Neural progenitor cell (in vitro differentiated cells): ENCODE data around the gene KRTAP9-7. TPM values are rescaled to one million over a fixed set of nuclear protein-coding genes. Genes with fewer than 3 reads are reported as not detected.

Experiments used
- DNase-seq: peaks from one replicate; pipeline ENCODE4 v3.0.0-alpha.2; 2016; ENCODE audit warnings: low spot score
- H2AFZ ChIP-seq: fragments of 200-600 bp; sonication (generic); replicated peaks from 2 replicates; pipeline ENCODE4 v1.6.1; 2016; ENCODE audit warnings: antibody characterized with exemption
- H3F3A ChIP-seq: fragments of 200-600 bp; sonication (generic); 2 replicates; pipeline ENCODE4 v1.6.1; 2016; ENCODE audit warnings: antibody characterized with exemption, low read depth
- H3K27ac ChIP-seq: fragments of 200-600 bp; sonication (generic); 2 replicates; pipeline ENCODE4 v1.5.1; 2016; ENCODE audit warnings: mild to moderate bottlenecking
- H3K27me3 ChIP-seq: fragments of 200-600 bp; sonication (generic); 2 replicates; pipeline ENCODE4 v1.6.1; 2016; ENCODE audit warnings: mild to moderate bottlenecking, moderate library complexity
- H3K36me3 ChIP-seq: fragments of 200-600 bp; sonication (generic); 2 replicates; pipeline ENCODE4 v1.5.1; 2016
- H3K4me1 ChIP-seq: fragments of 200-600 bp; sonication (generic); 2 replicates; pipeline ENCODE4 v1.6.1; 2016; ENCODE audit warnings: mixed run types
- H3K4me2 ChIP-seq: fragments of 200-600 bp; sonication (generic); 2 replicates; pipeline ENCODE4 v1.6.1; 2016
- H3K4me3 ChIP-seq: fragments of 200-600 bp; sonication (generic); 2 replicates; pipeline ENCODE4 v1.5.1; 2016
- H3K79me2 ChIP-seq: fragments of 200-600 bp; sonication (generic); 2 replicates; pipeline ENCODE4 v1.6.1; 2016; ENCODE audit warnings: low read depth
- H3K9ac ChIP-seq: fragments of 200-600 bp; sonication (generic); 2 replicates; pipeline ENCODE4 v1.6.1; 2016
- H3K9me3 ChIP-seq: fragments of 200-600 bp; sonication (generic); 2 replicates; pipeline ENCODE4 v1.5.1; 2016; ENCODE audit warnings: low read depth
- H4K20me1 ChIP-seq: fragments of 200-600 bp; sonication (generic); 2 replicates; pipeline ENCODE4 v1.6.1; 2016; ENCODE audit warnings: low read depth
- H3K27ac Mint-ChIP-seq: 3 replicates; pipeline ENCODE4 v1.8.0; 2021; ENCODE audit warnings: mixed read lengths
- H3K27me3 Mint-ChIP-seq: 2 replicates; pipeline ENCODE4 v1.8.0; 2022; ENCODE audit warnings: low read depth, mild to moderate bottlenecking, inconsistent platforms, moderate library complexity, mixed read lengths; ENCODE audit not compliant: insufficient read depth
- H3K36me3 Mint-ChIP-seq: 3 replicates; pipeline ENCODE4 v1.8.0; 2021; ENCODE audit warnings: mixed read lengths
- H3K4me1 Mint-ChIP-seq: 3 replicates; pipeline ENCODE4 v1.8.0; 2021; ENCODE audit warnings: mixed read lengths
- H3K4me3 Mint-ChIP-seq: 3 replicates; pipeline ENCODE4 v1.8.0; 2021; ENCODE audit warnings: mild to moderate bottlenecking, moderate library complexity, mixed read lengths
- H3K9me3 Mint-ChIP-seq: 3 replicates; pipeline ENCODE4 v1.8.0; 2020; ENCODE audit warnings: mixed read lengths
- EZH2 ChIP-seq: fragments of 200-600 bp; sonication (generic); IDR thresholded peaks from 2 replicates; pipeline ENCODE4 v1.6.1; 2017; ENCODE audit warnings: antibody characterized with exemption, mild to moderate bottlenecking, moderate library complexity
- EZH2phosphoT487 ChIP-seq: fragments of 200-600 bp; sonication (generic); IDR thresholded peaks from 2 replicates; pipeline ENCODE4 v1.6.1; 2017; ENCODE audit warnings: antibody characterized with exemption
- total RNA-seq: library from RNA; depleted of rRNA; stranded (reverse); fragments of >200 nt; gene quantifications from 2 replicates; pipeline ENCODE4 v1.2.3, GENCODE V29; 2015; ENCODE audit warnings: low replicate concordance
- TF ChIP-seq, protein P1 (sequence below): fragments of 200-600 bp; sonication (generic); IDR thresholded peaks from 2 replicates; pipeline ENCODE4 v1.5.1; 2017; ENCODE audit warnings: antibody characterized with exemption, mild to moderate bottlenecking

KRTAP9-7 gene
- total RNA-seq, 1 donor from 2014 or later: not detected

DNA sequence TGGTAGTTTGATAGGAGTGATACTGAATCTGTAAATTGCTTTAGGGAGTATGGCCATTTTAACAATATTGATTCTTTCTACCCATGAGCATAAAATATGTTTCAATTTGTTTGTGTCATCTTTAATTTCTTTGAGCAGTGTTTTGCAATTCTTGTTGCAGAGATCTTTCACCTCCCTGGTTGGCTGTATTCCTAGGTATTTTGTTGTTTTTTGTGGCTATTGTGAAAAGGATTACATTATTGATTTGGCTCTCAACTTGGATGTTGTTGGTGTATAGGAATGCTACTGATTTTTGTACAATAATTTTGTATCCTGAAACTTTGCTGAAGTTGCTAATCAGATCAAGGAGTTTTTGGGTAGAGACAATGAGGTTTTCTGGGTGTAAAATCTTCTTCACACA lies 17.1 kb upstream of the KRTAP9-7 start:
- peaks cover 4% of the 10 kb centered on the region for H3K27me3 Mint-ChIP-seq
- no peak overlapping the region for H3K4me3 ChIP-seq
- H3F3A ChIP-seq: no peaks in the 10 kb centered on the region
- H3K4me1 Mint-ChIP-seq: no peaks in the 10 kb centered on the region
- no peaks in the 10 kb centered on the region for H4K20me1 ChIP-seq
- no peaks in the 10 kb centered on the region for H3K36me3 Mint-ChIP-seq
- H3K9me3 Mint-ChIP-seq: no peaks in the 10 kb centered on the region
- no peaks in the 10 kb centered on the region for H3K9me3 ChIP-seq
- H3K27me3 ChIP-seq: no peaks in the 10 kb centered on the region
- TF ChIP-seq EZH2 (no peak), EZH2phosphoT487 (no peak)
- TF ChIP-seq, protein P1, sequence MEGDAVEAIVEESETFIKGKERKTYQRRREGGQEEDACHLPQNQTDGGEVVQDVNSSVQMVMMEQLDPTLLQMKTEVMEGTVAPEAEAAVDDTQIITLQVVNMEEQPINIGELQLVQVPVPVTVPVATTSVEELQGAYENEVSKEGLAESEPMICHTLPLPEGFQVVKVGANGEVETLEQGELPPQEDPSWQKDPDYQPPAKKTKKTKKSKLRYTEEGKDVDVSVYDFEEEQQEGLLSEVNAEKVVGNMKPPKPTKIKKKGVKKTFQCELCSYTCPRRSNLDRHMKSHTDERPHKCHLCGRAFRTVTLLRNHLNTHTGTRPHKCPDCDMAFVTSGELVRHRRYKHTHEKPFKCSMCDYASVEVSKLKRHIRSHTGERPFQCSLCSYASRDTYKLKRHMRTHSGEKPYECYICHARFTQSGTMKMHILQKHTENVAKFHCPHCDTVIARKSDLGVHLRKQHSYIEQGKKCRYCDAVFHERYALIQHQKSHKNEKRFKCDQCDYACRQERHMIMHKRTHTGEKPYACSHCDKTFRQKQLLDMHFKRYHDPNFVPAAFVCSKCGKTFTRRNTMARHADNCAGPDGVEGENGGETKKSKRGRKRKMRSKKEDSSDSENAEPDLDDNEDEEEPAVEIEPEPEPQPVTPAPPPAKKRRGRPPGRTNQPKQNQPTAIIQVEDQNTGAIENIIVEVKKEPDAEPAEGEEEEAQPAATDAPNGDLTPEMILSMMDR: no peak
- H3K79me2 ChIP-seq: no peaks in the 10 kb centered on the region
- no peak overlapping the region for H2AFZ ChIP-seq
- no peak overlapping the region for H3K9ac ChIP-seq
- no peak overlapping the region for H3K27ac Mint-ChIP-seq
- no peak for DNase-seq
- H3K4me2 ChIP-seq: no peak overlapping the region
- no peaks in the 10 kb centered on the region for H3K4me1 ChIP-seq
- H3K4me3 Mint-ChIP-seq: no peak overlapping the region
- H3K36me3 ChIP-seq: no peaks in the 10 kb centered on the region
- no peak overlapping the region for H3K27ac ChIP-seq

- Histone ChIP-seq H2AFZ (no peak overlapping the region), H3K4me2 (no peak overlapping the region), H3K9ac (no peak overlapping the region), H3K4me3 (no peak overlapping the region), H3K4me1 (no peaks in the 10 kb centered on the region), H4K20me1 (no peaks in the 10 kb centered on the region), H3K27me3 (no peaks in the 10 kb centered on the region), H3K27ac (no peak overlapping the region), H3K9me3 (no peaks in the 10 kb centered on the region), H3K79me2 (no peaks in the 10 kb centered on the region), H3K36me3 (no peaks in the 10 kb centered on the region), H3F3A (no peaks in the 10 kb centered on the region)
- TF ChIP-seq, protein P1: no peak
- TF ChIP-seq EZH2 (no peak), EZH2phosphoT487 (no peak)
- Mint-ChIP-seq H3K27ac (no peak overlapping the region), H3K9me3 (no peaks in the 10 kb centered on the region), H3K4me1 (no peaks in the 10 kb centered on the region), H3K36me3 (no peaks in the 10 kb centered on the region), H3K27me3 (peaks cover 3% of the 10 kb centered on the region), H3K4me3 (no peak overlapping the region)
- DNase-seq: no peak
Measured at GRCh38 chr17:41263212-41263611, 12.3 kb upstream of the KRTAP9-7 start.

DNA sequence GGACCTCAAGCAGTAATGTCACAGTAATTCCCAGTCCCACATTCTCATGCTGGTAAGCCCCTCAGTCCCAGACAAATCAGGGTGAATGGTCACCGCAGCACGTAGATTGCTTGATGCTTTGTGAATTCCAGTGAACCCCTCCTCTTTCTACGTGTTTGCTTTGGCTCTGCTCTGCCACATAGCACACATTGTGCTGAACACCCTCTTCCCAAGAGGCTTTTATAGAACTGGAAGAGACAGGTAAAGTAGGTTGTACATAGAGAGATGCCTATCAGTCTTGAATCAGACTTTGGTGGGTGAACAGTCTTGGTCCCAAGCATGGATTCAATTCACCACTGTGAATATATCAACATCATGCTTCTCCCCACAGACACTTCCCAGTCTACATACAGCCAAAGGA lies 10.9 kb upstream of the KRTAP9-7 start:
- Histone ChIP-seq H3F3A (no peaks in the 10 kb centered on the region), H3K4me1 (no peaks in the 10 kb centered on the region), H2AFZ (no peak overlapping the region), H3K4me3 (no peak overlapping the region), H3K27ac (no peak overlapping the region), H3K79me2 (no peaks in the 10 kb centered on the region), H3K4me2 (no peak overlapping the region), H3K9ac (no peak overlapping the region), H4K20me1 (no peaks in the 10 kb centered on the region), H3K36me3 (no peaks in the 10 kb centered on the region), H3K9me3 (no peaks in the 10 kb centered on the region), H3K27me3 (no peaks in the 10 kb centered on the region)
- H3K4me1 Mint-ChIP-seq: no peaks in the 10 kb centered on the region
- no peak for DNase-seq
- TF ChIP-seq EZH2phosphoT487: no peak
- TF ChIP-seq, protein P1: no peak
- no peak for TF ChIP-seq EZH2
- peaks cover 3% of the 10 kb centered on the region for H3K27me3 Mint-ChIP-seq
- no peaks in the 10 kb centered on the region for H3K36me3 Mint-ChIP-seq
- no peak overlapping the region for H3K27ac Mint-ChIP-seq
- H3K4me3 Mint-ChIP-seq: no peak overlapping the region
- H3K9me3 Mint-ChIP-seq: no peaks in the 10 kb centered on the region

DNA sequence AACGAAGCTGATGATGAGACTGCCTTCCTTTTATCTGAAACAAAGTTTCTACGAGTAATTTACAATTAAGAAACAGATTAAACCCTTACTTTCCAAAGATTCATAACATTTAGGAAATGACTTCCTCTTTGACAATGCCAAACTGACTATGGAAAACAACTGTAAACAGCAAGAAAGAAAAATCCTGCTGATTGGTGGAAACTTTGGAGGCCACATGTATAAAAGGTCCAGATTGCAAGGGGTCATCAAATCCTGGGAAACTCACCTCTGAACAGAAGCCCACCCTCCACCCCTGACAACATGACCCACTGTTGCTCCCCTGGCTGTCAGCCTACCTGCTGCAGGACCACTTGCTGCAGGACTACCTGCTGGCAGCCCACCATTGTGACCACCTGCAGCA lies 10.4 kb upstream of the KRTAP9-7 start, which contains the start of gene KRTAP9-6:
TSS of gene KRTAP9-6 (plus strand) at position 301 of the 400 bp plus-strand sequence. CDS start at position 301, 0 bp downstream.
- H3K27ac Mint-ChIP-seq: no peak within 1 kb of the TSS
- Histone ChIP-seq H2AFZ (no peak within 1 kb of the TSS), H3K36me3 (no peaks in the 10 kb centered on the region), H4K20me1 (no peaks in the 10 kb centered on the region), H3K4me2 (no peak within 1 kb of the TSS), H3K4me3 (no peak within 1 kb of the TSS), H3K9ac (no peak within 1 kb of the TSS), H3F3A (no peaks in the 10 kb centered on the region), H3K79me2 (no peaks in the 10 kb centered on the region), H3K27me3 (no peaks in the 10 kb centered on the region), H3K4me1 (no peaks in the 10 kb centered on the region), H3K9me3 (no peaks in the 10 kb centered on the region), H3K27ac (no peak within 1 kb of the TSS)
- TF ChIP-seq EZH2phosphoT487: no peak
- no peak for TF ChIP-seq EZH2
- TF ChIP-seq, protein P1: no peak
- no peak within 1 kb of the TSS for H3K4me3 Mint-ChIP-seq
- H3K36me3 Mint-ChIP-seq: no peaks in the 10 kb centered on the region
- H3K27me3 Mint-ChIP-seq: peaks cover 3% of the 10 kb centered on the region
- DNase-seq: no peak
- H3K9me3 Mint-ChIP-seq: no peaks in the 10 kb centered on the region
- H3K4me1 Mint-ChIP-seq: no peaks in the 10 kb centered on the region
